ENCODE data around the gene PCP4. TPM values are rescaled to one million over a fixed set of nuclear protein-coding genes. Genes with fewer than 3 reads are reported as not detected.

Gene PCP4
- total and polyA plus RNA-seq, 2 donors from 2014 or later: 26.9 to 69.4 TPM

GRCh38 chr21:39840373-39841097, 26.7 kb upstream of the PCP4 start:
- Histone ChIP-seq H3K36me3 (ENCODE audit: control insufficient read depth in 2 of 3, insufficient read depth in 3 of 3, low read length in 3 of 3) (no peaks in the 10 kb centered on the region), H3K27ac (ENCODE audit: low read depth in 2 of 2, low read length in 2 of 2) (no peak overlapping the region), H3K9ac (ENCODE audit: low read length in 3 of 3) (no peak overlapping the region), H3K27me3 (ENCODE audit: control insufficient read depth, insufficient read depth, low read length) (no peaks in the 10 kb centered on the region), H3K9me3 (ENCODE audit: control insufficient read depth in 2 of 3, insufficient read depth in 1 of 3, low read length in 3 of 3) (no peaks in the 10 kb centered on the region), H3K4me1 (ENCODE audit: control insufficient read depth in 2 of 3, insufficient read depth in 2 of 3, low read depth in 1 of 3, low read length in 3 of 3) (peaks cover 0 to 4% (median 2%) of the 10 kb centered on the region in 3 donors), H3K4me3 (ENCODE audit: low read length in 3 of 3) (no peak overlapping the region)
- no peak for TF ChIP-seq CTCF (IDR thresholded peaks at IDR 0.05; ENCODE audit: borderline replicate concordance, extremely low read depth, insufficient read depth)
- intact Hi-C loops (cut with DNase I): no loop called here
- DNase-seq: no peak
- FAIRE-seq: no peak

- Histone ChIP-seq H3K27ac (ENCODE audit: low read depth in 2 of 2, low read length in 2 of 2) (no peak overlapping the region), H3K4me3 (ENCODE audit: low read length in 3 of 3) (no peak overlapping the region), H3K4me1 (ENCODE audit: control insufficient read depth in 2 of 3, insufficient read depth in 2 of 3, low read depth in 1 of 3, low read length in 3 of 3) (peaks cover 0 to 4% (median 2%) of the 10 kb centered on the region in 3 donors), H3K9me3 (ENCODE audit: control insufficient read depth in 2 of 3, insufficient read depth in 1 of 3, low read length in 3 of 3) (no peaks in the 10 kb centered on the region), H3K9ac (ENCODE audit: low read length in 3 of 3) (no peak overlapping the region), H3K27me3 (ENCODE audit: control insufficient read depth, insufficient read depth, low read length) (no peaks in the 10 kb centered on the region), H3K36me3 (ENCODE audit: control insufficient read depth in 2 of 3, insufficient read depth in 3 of 3, low read length in 3 of 3) (no peaks in the 10 kb centered on the region)
- DNase-seq: no peak
- TF ChIP-seq CTCF (IDR thresholded peaks at IDR 0.05; ENCODE audit: borderline replicate concordance, extremely low read depth, insufficient read depth): no peak
- no peak for FAIRE-seq
- intact Hi-C loops (cut with DNase I): no loop called here
These were observed 24.3 kb upstream of the PCP4 start for GRCh38 chr21:39842741-39843459.

GRCh38 chr21:39843483-39843882, 23.8 kb upstream of the PCP4 start:
- no peak overlapping the region for H3K9ac ChIP-seq (ENCODE audit: low read length in 3 of 3)
- H3K27ac ChIP-seq (ENCODE audit: low read depth in 2 of 2, low read length in 2 of 2): no peak overlapping the region
- no peak for TF ChIP-seq CTCF (IDR thresholded peaks at IDR 0.05; ENCODE audit: borderline replicate concordance, extremely low read depth, insufficient read depth)
- H3K27me3 ChIP-seq (ENCODE audit: control insufficient read depth, insufficient read depth, low read length): no peaks in the 10 kb centered on the region
- H3K4me1 ChIP-seq (ENCODE audit: control insufficient read depth in 2 of 3, insufficient read depth in 2 of 3, low read depth in 1 of 3, low read length in 3 of 3): no peaks in the 10 kb centered on the region
- DNase-seq: no peak
- intact Hi-C loops (cut with DNase I): no loop called here
- no peak overlapping the region for H3K4me3 ChIP-seq (ENCODE audit: low read length in 3 of 3)
- H3K9me3 ChIP-seq (ENCODE audit: control insufficient read depth in 2 of 3, insufficient read depth in 1 of 3, low read length in 3 of 3): no peaks in the 10 kb centered on the region
- H3K36me3 ChIP-seq (ENCODE audit: control insufficient read depth in 2 of 3, insufficient read depth in 3 of 3, low read length in 3 of 3): no peaks in the 10 kb centered on the region
- FAIRE-seq: no peak

Data from kidney (tissue), 14 donors.